Erythroblast (primary cell): ENCODE measurements around the gene ARAP3.

Experiments
- GATA1 ChIP-seq: IDR thresholded peaks from 2 replicates; pipeline ENCODE4 v1.6.1; 2011; ENCODE audit warnings: low read depth, mild to moderate bottlenecking, control low read depth, low read length, moderate library complexity
- POLR2A ChIP-seq: IDR thresholded peaks from 2 replicates; pipeline ENCODE4 v1.6.1; 2011; ENCODE audit warnings: mild to moderate bottlenecking, low read length

DNA sequence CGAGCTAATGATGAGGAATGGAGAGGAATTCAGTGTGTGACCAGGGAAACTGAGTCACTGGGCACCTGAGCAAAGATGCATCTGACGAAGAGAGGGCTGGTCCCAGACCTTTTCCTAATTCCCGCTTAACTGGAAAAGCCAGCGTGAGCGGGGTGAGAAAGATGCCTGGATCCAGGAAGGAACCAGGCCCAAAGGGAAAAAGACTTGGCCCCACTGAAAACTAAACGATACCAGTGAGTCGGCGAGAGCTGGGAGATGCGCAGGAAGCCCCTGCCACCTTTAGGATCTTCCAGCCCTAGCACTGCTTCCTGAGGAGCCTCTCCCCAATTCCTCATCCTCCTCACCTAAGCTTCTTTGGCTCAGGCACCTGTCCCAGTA lies 30.3 kb downstream of the ARAP3 start:
- TF ChIP-seq POLR2A (no peak), GATA1 (no peak)
